ENCODE measurements around the gene GPC5. TPM values are rescaled to one million over a fixed set of nuclear protein-coding genes. Genes with fewer than 3 reads are reported as not detected.

GPC5 gene
- total RNA-seq, 1 donor from 2014 or later = 8.7 TPM

- Histone ChIP-seq H3K27ac (no peak overlapping the region), H3K4me3 (no peak overlapping the region), H3K36me3 (no peaks in the 10 kb centered on the region), H3K27me3 (ENCODE audit: low read depth) (no peaks in the 10 kb centered on the region), H3K9me3 (no peaks in the 10 kb centered on the region), H3K4me1 (no peaks in the 10 kb centered on the region)
- TF ChIP-seq, protein P1, sequence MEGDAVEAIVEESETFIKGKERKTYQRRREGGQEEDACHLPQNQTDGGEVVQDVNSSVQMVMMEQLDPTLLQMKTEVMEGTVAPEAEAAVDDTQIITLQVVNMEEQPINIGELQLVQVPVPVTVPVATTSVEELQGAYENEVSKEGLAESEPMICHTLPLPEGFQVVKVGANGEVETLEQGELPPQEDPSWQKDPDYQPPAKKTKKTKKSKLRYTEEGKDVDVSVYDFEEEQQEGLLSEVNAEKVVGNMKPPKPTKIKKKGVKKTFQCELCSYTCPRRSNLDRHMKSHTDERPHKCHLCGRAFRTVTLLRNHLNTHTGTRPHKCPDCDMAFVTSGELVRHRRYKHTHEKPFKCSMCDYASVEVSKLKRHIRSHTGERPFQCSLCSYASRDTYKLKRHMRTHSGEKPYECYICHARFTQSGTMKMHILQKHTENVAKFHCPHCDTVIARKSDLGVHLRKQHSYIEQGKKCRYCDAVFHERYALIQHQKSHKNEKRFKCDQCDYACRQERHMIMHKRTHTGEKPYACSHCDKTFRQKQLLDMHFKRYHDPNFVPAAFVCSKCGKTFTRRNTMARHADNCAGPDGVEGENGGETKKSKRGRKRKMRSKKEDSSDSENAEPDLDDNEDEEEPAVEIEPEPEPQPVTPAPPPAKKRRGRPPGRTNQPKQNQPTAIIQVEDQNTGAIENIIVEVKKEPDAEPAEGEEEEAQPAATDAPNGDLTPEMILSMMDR (IDR thresholded peaks at IDR 0.05) = no peak
- DNase-seq (no peak), ATAC-seq (no peak)
- intact Hi-C loops (cut with DNase I) = no loop called here
These were observed 25.5 kb upstream of the GPC5 start for GRCh38 chr13:91372911-91373310.

DNA sequence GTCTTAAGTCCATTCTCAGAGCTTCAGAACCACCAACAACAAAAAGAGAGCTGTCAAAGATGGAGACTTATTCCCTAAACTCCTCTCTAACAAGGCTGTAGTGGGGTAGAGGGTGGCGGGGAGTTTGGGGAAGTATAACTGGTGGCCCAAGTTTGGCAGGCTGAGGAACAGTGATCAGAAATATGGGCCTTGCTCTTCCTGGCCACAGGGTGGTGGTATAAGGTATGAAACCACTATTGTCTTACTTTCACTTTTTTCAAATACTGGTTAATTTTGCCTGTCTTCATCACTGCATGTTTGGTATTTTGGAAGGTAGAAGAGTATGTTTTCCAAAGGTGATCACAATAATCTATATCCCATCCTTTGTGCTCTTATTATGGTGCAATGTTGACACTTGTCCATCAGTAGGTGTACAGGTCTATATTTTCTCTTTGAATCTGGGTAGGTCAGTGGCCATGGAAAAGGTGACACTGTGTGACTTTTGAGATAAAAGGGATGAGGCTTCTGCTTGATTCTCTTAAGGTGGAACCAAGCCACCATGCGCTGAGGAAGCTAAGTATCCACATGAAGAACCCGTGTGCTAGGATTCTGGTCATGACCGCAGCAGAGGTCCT, 23.2 kb upstream of the GPC5 start:
- TF ChIP-seq, protein P1 (IDR thresholded peaks at IDR 0.05) = peak; percentile 54
- Histone ChIP-seq H3K4me3 (no peak overlapping the region), H3K36me3 (no peaks in the 10 kb centered on the region), H3K9me3 (no peaks in the 10 kb centered on the region), H3K27ac (no peak overlapping the region), H3K27me3 (ENCODE audit: low read depth) (no peaks in the 10 kb centered on the region), H3K4me1 (no peaks in the 10 kb centered on the region)
- intact Hi-C loops (cut with DNase I) = no loop called here
- ATAC-seq = peak; percentile 82 to 84
- no peak for DNase-seq

DNA sequence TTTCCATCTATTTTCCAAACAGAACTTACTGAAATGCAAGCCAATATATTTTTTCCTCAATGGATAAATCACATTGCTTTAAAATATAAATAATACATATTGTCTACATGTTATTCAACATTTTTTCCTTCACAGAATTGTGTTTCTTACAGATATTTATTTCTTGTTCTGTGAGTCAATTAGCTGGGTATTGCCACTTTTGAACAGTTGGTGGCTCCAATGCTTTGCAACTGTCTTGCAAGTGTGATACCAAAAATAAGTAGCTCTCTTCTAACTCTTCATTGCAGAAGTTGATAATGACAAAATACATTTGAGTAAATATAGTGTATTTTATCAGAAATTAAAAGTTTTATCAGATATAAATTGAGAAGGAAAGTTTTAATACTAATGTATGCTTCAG, 17.1 kb upstream of the GPC5 start:
- intact Hi-C loops (cut with DNase I) = no loop called here
- H3K4me3 ChIP-seq = no peak overlapping the region

DNA sequence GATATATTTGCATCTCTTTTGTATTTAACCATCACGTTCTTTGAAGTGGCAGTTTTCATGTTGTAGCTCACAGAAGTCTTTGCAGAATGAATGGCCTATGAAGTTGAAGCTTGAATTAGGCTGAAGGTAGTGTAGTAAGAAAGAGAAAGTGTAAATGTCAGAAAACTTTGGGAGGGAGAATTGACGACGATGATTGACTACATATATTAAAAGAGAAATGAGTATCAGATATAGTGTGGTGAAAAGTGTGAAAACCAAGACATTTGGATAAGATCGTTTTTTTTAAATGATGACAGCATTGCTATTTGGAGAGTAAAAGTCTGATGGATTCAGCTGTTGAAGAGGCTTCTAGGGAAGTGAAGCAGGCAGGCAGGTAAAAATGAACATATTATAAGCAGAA, 14.6 kb upstream of the GPC5 start:
- H3K27me3 ChIP-seq (ENCODE audit: low read depth) = no peaks in the 10 kb centered on the region
- no peak overlapping the region for H3K27ac ChIP-seq
- TF ChIP-seq, protein P1 (IDR thresholded peaks at IDR 0.05) = no peak
- ATAC-seq = no peak
- H3K9me3 ChIP-seq = no peaks in the 10 kb centered on the region
- no peak overlapping the region for H3K4me3 ChIP-seq
- no peaks in the 10 kb centered on the region for H3K4me1 ChIP-seq
- intact Hi-C loops (cut with DNase I) = no loop called here
- no peaks in the 10 kb centered on the region for H3K36me3 ChIP-seq
- no peak for DNase-seq

More for the DNA sequence above, 17.1 kb upstream of the GPC5 start:
- DNase-seq (no peak), ATAC-seq (peak in 1 of 2 donors; percentile 67)
- H3K27ac ChIP-seq = no peak overlapping the region
- H3K36me3 ChIP-seq = no peaks in the 10 kb centered on the region
- TF ChIP-seq, protein P1 (IDR thresholded peaks at IDR 0.05) = peak; percentile 29
- H3K27me3 ChIP-seq (ENCODE audit: low read depth) = no peaks in the 10 kb centered on the region
- no peaks in the 10 kb centered on the region for H3K4me1 ChIP-seq
- H3K9me3 ChIP-seq = no peaks in the 10 kb centered on the region

- no peaks in the 10 kb centered on the region for H3K27me3 ChIP-seq (ENCODE audit: low read depth)
- no peaks in the 10 kb centered on the region for H3K36me3 ChIP-seq
- no peak for ATAC-seq
- no peak overlapping the region for H3K4me3 ChIP-seq
- no peaks in the 10 kb centered on the region for H3K4me1 ChIP-seq
- TF ChIP-seq, protein P1 (IDR thresholded peaks at IDR 0.05) = no peak
- no peaks in the 10 kb centered on the region for H3K9me3 ChIP-seq
- no peak overlapping the region for H3K27ac ChIP-seq
- intact Hi-C loops (cut with DNase I) = no loop called here
- DNase-seq = no peak
These were observed 13.5 kb upstream of the GPC5 start for GRCh38 chr13:91384896-91385295.
